GM18511 (cell line): Measurements from ENCODE around the gene AGPAT3.

Experiments
- ATAC-seq: cut with Tn5 transposase; IDR thresholded peaks from one replicate; pipeline ENCODE4 v1.9.1; 2021; ENCODE audit warnings: mild to moderate bottlenecking, moderate library complexity; ENCODE audit not compliant: unreplicated experiment

The AGPAT3 gene

DNA sequence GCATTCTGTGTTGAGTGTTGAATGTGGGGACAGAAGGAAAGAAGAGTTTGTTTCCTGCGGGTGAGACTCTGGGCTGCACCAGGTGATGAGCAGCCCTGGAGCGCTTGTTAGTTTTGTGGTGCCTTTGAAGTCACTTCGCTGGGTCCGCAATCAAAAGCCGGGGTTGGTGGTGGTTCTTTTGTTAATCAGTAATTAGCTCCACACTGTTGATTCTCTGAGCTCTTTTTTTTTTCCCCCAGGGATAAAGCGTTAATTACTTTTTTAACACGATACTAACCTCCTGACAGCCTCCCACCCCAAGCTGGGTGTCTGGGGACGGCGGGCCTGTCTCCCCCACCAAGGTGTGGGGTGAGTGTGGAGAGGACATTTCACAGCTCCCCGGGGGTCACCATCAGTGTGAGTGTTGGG is 56.6 kb downstream of the AGPAT3 start:
- no peak for ATAC-seq

DNA sequence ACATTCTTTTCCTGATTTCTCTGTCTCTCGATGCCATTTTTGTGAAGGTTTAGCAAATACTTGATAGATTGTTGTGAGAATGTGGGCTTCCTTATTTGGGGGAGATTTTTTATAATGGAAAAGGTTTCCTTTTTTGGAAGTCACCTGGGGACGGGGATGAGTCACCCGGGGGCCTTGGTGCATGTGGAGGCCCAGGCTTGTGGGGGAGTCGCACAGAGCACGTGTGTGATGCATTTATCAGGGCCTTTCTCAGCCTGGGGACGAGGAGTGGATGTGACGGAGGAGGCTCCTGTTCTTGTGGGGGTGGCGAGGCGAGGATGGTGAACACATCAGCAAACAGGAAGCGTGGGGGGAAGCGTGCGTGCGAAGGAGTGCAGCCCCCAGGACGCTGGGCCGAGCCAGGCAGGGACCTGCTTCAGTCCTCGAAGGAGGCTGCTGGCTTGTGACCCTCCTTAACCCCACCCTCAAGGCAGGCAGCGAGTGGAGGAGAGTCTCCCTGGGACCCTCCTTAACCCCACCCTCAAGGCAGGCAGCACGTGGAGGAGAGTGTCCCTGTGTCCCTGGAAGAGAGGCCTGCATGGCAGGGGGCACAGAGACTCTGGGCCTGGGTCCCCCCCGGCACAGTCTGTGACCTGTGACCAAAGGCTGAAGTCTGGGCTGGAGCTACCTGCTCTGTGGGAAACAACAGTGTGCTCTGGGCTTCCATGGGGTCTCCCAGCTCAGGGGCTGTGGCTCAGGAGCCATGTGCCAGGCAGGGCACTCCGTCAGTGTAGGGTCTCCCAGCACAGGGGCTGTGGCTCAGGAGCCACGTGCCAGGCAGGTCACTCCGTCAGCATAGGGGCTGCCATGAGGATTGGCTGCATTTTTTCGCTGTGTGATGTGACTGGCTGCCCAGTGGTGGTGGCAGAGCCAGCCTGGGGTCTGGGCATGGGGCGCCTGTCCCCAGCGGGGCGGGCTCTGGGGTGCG is 57.2 kb downstream of the AGPAT3 start:
- ATAC-seq = no peak

DNA sequence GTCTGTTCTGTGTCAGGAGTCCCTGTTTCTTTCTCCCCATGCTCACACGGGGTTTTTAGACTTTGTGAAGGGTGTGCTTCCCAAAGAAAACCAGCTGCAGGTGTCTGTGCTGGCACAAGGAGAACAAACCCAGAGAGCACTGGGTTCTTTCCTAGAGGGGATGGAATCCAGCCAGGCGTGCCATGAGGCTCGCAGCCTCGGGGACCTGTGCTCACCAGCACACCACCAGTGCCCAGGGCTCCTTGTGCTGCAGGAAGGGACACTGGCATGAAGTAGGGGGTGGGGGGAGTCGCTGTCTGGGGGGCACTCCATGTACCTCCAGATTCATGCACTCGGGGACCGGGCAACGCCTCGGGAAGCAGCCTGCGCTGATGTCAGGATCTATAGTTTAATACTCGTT is 57.9 kb downstream of the AGPAT3 start:
- ATAC-seq = no peak

DNA sequence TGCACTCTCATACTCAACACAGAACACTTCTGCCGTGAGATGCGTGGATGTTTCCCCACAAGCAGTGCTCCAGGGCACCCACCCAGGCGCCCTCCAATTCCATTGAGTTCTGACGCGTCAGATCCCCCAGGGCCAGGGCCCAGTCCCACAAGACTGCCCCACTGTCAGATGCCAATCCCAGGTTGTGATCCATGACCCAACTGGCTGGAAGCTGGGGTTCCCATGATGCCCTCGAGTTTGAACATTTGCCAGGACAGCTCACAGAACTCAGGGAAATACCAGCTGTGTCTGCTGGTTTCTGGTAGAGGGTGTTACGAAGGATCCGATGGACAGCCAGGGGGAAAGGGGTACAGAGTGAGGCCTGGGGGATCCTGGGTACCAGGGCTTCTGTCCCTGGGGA is 58.4 kb downstream of the AGPAT3 start:
- ATAC-seq = no peak

DNA sequence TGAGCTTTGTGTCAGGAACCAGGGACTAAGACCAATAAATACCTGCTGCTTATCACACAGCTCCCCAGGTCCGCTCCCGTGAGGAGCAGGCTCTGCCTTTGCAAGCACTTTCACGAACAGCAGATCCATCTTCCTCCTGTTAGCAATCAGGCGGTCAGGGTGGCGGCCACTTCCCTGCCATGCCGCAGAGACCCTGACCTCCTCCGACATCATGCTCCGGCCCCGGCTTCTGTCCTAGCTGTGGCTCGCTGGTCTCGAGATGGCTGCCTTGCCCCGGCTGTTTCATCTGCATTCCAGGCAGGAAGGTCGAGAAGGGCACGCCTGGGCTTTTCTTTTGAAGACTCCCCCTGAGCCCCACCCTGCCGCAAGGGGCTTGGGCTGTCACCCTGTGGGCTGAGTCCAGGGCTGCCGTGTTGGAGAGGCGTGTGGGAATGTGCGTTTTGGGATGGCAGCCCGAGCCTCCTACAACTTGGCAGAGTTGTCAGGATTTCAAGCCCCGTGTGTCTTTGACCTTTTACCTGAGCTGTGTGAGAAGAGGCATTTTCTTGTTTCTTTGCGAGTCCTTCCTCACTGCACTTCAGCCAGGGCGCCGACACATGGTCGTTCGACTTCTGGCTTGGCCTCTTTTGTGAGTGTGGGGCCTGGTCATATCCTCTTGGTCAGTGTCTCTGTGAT is 59.5 kb downstream of the AGPAT3 start:
- ATAC-seq = no peak

DNA sequence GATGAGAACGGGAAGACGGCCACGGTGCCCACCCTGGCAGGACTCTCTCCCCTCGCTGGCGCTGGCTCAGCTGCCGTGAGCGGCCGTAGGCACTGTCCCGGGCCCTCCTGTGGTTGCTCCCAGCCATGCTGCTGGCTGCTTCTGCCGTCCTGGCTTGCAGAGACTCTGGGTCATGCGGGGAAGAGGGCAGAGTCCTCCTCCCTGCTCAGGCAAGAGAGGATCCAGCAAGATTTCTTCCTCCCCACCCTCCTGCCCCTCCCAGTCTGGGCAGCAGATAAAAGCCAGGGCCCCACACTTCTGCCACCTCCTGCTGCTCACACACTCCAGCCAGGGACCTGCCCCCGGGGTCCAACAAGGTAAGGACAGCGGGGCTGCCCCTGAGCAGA is 60.1 kb downstream of the AGPAT3 start:
- no peak for ATAC-seq

DNA sequence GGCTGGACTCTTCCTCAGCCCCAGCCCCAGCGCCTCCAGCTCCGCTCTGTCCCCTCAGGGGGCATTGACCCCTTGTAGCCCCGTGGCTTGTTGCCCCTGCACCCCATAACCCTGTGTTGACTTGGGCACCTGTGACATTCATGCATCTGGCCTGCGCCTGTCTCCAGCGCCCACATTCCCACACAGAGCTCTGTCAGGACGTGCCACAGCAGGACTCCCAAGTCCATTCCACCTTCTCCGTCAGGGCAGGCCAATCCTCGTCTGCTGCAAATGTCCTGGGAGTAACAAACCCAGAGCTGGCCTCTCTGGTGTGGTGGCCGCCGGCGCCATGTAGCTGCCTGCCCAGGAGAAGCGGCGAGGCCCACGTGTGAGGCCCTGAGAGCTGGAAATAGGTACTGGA is 60.6 kb downstream of the AGPAT3 start:
- ATAC-seq = no peak

DNA sequence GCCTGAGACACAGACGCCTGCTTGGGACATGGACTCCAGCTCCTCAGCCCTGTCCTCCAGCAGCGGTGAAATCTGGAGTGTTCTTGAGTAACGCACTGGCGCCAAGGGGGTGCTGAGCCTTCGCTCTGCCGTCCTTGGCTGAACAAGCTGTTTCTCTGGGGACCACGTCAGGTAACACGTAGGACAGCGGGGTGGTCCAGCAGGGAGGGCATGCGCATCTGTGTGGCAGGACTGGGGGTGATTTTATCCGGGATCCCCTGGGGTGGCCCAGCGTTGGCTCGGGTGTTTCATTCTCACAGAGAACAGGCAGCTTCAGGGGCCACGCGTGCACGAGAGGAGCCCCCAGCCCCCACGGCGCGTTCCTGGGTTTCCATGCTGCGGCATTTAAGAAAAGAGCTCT is 61.2 kb downstream of the AGPAT3 start:
- no peak for ATAC-seq

DNA sequence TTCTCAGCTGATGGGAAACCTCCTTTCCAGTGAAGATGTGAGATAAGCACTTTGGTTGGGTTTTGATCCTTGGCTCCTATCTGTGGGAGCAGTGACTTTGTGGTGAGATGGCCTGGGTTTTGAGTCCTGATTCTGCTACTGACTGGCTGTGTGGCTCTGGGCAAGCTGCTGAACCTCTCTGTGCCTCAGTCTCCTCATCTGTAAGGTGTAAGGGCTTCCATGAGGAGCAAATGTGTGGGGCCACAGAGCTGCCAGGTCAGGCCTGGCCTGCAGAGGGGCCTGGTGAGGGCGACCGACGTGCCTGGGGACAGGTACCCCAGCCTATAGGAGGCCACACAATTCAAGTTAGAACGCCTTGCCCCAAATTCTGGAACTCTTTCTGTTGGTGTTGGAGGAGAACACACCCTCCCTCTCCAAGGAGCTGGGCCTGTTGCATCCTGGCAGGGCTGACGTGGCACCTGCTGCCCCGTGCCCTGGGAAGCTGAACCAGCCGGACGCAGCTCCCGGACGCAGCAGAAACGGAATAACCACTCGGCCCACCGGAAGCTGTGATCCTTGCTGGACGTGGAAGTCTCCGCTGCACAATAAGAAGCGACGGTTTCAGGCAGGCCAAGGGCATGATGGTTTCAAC is 62.7 kb downstream of the AGPAT3 start:
- no peak for ATAC-seq

DNA sequence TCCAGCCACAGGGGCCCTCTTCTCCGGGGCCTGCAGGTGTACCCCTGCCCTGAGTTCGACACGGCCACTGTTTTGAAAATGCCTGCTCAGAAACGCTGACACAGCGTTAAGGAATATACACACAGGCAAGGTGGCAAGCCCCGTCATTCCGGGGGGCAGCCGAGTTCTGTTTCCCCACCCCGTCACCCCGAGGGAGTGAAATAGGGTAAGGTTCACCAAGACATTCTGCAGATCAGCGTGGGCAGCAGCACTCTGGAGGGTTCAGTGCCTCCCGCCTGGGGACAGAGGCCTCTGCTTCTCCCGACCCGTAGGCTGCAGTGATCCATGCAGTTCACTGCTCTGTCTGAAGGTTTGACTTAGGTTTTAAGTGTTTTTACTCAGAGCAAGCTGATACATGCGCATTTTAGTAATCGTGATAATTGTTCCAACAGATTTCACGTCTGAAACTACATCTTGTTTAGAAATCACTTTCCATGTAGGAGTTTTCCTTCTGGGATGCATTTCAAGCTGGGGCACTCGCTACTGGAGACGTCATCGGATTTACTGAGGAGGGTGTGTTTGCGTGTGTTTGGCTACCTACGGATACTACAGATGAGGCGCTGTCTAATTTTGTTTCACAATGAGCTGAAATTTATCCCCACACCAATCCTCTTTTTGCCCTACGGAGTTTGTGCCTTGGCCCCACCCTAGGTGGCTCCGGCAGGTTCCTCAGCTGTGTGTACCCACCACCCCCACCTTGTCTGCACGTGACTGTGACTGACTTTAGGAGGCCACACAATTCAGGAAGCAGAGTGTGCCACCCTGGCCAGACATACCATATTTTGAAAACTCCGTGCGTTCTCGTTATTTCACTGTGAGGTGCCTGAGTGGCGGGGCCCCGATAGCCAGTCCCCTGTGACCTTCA is 63.5 kb downstream of the AGPAT3 start:
- ATAC-seq = no peak

DNA sequence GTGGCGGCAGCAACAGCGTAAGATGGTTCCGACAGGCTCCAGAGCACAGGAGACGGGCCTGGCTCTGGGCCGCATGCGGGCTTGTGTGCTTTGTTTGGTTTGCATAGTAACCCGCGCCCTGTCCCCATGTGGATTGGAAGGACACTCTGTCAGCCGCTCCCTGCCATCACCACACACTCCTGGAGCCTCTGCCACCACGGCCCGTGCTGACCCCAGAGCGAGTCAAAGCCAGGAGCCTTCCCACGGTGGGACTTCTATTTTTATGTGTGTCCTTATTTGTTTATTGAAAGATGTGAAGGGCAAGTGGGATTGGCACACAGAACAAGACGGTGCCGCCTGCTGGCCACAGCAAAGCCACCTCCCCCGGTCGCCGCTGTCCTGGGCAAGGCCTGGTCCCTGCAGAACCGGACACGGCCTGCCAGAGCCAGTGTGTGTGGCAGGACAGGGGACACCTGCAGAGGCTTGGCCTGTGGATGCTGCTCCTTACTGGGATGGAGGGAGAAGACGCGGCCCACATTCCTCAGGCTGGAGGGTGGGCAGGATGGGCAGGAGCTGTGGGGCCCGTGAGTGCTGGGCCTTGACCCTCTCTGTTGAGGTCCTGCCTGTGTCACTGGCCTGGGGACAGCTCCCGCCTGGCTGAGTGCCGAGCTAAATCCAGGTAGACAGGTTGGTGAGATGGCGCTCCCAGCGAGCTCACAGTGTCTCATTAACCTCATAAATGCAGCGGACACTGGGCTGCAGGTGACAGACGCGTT is 64.4 kb downstream of the AGPAT3 start:
- no peak for ATAC-seq

DNA sequence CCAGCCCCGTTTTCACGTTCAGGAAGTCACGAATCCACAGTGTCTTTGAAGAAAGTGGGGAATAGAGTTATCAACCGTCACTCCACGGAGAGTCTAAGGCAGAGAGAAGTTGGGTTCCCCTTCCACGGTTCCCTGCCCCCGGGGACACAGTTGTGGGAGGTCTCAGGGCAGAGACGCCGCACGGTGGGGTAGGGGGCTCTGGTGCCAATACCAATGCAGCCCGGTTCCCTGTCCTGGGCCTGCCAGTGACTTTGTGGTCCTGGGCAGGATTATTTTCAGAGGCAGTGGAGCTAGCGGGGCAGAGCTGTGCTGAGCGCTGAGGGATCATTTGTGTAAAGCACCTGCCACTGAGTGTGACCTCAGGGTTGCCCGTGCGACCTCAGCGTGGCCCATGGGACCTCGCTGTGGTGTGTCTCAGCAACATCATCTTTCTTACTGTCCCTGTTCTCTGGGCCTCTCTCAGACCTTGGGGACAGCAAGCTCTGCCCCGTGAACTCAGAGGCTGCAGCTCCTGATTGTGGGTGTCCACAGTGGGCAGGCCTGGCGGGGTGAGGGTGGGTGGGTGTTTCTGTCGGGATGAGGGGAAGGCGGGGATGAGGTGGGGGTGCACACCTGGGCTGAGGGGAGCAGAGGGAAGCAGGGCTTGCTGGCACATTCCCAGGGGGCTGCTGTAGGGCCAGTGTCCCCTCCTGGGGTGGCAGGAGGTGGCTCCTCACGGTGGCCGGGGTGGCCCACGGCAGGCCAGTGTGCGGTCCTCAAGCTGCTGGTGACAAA is 65.2 kb downstream of the AGPAT3 start:
- no peak for ATAC-seq

DNA sequence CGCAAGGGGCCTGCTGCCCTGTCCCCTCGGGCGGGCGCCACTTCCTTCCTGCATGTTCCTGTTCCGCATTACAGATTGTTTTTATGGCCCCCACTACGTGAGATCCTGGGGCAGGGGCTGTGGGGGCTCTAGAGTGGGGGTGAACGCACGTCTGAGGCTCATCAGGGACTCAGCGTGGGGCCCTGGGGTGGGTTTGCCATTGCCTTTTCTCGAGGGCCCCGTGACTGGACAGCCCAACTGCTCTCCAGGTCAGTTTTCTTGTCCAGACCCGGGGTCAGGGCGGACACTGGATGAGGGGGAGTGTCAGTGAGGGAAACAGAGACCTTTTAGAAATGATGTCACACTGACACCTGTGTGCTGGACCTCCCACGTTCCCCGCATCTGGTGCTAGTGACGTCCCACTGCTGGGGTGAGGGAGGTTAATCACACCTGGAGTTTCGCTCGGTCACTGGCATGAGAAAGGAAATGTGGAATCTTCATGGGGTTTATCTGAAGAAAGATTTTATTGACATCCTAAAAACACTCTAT is 65.9 kb downstream of the AGPAT3 start:
- no peak for ATAC-seq

DNA sequence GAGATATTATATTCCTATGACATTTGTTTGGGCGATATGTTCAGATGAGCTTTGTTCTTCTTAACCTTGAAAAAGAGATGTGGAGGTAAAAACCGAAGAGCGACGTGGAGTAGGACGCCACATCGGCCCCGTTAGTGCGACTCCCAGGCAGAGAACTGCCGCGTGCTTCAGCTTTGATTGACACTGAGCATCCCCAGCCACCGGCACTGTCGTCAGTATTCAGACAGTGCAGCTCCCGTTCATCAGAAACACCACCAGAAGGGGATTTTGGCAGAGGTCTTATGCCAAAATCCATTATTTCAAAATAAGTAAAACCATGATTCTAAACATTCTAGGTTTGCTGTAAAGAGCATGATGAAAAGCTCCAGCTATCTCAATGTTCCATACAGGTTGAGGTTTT is 66.5 kb downstream of the AGPAT3 start:
- ATAC-seq = no peak

DNA sequence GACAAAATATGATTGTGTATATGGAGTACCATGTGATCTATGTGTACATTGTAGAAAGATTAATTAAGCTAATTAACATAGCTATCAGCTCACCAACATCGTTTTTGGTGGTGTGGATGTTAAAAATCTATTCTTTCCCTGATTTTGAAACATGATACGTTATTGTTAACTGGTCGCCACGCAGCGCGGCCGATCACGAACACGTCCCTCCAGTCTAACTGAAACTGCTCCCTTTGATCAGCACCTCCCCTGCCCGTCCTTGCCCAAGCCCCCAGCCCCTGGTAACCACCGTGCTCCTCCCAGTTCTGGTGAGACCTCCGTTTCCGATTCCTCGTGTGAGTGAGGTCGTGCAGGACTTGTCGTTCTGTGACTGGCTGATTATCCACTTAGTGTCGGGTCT is 67.0 kb downstream of the AGPAT3 start:
- no peak for ATAC-seq

DNA sequence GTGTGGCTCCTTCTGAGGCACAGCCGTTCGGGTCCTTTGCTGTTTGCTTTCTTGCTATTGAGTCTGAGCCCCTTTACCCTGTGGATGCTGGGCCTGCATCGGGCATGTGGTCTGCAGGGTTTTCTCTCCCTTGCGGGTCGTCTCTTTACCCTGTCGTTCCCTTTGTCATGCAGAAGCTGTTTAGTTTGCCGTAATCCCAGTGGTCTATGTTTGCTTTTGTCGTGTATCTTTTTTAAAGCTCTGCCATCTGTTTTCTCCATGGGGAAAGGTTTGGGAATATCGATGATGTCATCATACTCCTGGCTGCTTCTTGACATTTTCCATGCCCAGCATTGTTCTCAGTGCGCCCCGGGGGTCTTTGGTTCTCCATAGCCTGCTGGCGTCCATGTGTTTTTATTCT is 68.2 kb downstream of the AGPAT3 start:
- no peak for ATAC-seq

DNA sequence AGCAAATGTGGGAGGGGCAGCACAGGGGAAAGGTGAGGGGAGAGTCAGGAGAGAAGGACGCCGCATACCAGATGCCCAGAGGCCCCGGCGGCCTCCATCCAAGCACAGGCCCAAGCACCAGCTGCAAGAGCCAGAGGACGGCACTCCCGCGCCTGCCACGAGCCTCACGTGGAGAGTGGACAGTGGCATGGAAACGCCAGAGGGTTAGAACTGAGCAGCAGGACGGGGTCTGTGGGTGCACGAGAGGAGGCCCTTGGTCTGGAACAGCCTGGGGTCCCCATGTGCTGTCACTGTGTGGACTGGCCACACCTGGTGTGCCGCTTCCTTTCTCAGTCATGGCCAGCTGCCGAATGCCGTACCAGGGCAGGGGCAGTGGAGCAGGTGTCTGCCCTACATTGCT is 68.7 kb downstream of the AGPAT3 start:
- no peak for ATAC-seq

DNA sequence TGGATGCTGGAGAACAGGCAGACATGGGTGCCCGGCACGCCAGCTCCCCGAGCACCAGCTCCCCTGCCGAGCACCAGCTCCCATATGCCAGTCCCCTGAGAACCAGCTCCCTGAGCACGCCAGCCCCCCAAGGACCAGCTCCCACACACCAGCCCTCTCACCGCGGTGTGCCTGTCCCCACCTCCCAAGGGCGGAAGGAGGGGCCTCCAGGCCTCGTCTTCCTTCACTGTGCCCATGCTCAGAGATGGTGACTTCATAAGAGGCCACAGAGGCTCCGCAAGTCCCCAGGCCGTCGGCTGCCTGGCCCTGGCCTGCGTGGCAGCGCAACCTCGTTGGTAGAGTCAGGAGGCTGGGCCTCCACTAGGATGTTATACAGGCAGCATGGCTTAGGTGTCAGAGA is 69.1 kb downstream of the AGPAT3 start:
- no peak for ATAC-seq
